Activated naive CD4-positive, alpha-beta T cell (primary cell): ENCODE data around the gene ABCC9.

Experiments used
- DNase-seq, 4 experiments: peaks; one replicate each; lab custom pipeline; 2025; lab: John Stamatoyannopoulos, UW

ABCC9 gene

DNA sequence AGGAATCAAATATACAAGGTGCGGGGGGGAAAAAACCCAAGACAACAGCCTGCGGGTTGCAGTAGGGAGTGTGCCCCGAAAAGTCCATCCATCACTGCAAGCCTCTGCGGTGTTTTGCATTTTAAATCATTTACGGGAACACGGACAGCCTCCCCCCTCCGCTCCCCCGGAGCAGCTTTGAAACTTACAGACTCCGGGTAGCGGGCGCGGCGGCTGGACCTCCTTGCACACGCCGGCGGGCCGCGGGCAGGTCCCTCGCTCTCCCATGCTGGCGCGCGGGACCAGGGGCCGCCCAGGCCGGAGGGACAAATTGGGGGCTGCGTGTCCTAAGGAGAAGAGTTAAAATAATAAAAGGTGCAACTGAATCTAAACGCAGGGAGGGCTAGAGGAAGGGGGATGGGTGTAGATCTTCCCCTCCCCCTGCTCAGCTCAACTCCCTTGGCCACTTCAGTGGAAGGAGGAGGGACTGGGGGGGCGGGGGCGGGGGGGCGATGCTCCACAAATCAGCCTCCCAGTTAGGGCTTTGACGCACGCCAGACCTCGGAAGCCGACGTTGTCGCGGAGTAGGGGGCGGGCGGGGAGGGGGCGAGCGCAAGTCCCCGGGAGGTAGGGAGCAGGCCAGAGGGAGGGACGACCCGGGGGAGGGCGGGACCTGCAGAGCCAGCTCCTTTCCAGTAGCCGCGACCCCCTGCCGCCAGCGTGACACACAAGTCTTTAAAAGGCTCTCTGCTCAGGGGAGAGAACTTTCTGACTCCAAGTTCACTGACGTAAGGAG lies 166.7 kb downstream of the ABCC9 start, which contains the start of gene KCNJ8:
Gene KCNJ8 (minus strand): TSS at position 349 of the 775 bp plus-strand sequence. CDS start 1,090 bp downstream, outside the sequence.
- no peak for DNase-seq

DNA sequence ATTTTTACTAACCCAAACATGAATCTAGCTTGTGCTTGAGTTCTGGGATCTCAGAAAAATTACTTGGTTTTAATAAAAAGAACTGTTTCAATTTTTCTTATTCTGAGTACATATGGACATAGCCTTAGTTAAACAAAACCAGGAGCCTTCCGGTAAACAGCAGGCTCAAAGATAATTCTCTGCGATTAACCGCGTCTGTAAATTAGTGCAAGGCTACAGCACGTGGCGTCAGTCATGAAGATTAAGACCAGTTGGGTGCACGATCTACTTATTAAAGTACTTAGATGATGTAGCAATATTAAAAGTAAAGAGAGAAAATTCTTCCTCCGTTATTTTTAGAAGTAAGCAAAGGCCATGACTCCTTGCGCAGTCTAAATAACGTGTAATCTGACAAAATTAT lies 167.4 kb downstream of the ABCC9 start:
- no peak for DNase-seq

DNA sequence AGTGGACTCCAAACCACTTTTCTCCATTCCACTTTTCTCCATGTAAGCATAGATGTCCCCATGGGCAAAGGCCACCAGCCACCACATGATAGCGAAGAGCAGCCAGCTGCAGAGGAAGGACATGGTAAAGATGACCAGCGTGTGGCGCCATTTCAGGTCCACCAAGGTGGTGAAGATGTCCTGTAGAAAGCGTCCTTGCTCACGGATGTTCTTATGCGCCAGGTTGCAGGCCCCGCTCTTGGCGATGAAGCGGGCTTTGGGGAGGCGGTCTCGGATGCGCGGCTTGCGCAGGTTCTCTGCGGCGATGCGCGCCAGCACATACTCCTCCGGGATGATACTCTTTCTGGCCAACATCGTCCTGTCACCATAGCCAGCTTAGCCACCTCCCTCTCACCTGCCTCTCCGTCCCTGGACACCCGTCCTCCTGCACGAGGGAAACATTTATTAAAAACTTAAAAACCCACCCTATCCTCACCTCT lies 167.9 kb downstream of the ABCC9 start:
- no peak for DNase-seq

DNA sequence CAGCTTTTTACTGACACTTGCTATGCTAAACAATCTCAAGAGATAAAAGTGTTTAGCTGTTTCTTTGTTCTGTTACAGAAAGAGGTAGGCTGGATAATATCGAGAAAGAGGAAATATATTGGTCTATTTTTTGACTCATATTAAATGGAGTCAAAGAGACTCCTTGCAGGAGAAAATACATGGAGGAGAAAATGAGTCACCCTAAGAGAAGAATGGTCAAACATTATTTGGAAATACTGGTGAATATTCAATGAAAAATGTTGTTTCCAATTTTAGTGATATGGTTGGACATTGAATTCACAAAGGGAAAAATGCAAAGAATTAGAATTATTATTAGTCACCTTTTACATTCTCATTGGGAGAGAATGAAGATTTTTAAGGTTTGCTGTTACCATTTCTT lies 169.9 kb downstream of the ABCC9 start:
- DNase-seq = no peak

DNA sequence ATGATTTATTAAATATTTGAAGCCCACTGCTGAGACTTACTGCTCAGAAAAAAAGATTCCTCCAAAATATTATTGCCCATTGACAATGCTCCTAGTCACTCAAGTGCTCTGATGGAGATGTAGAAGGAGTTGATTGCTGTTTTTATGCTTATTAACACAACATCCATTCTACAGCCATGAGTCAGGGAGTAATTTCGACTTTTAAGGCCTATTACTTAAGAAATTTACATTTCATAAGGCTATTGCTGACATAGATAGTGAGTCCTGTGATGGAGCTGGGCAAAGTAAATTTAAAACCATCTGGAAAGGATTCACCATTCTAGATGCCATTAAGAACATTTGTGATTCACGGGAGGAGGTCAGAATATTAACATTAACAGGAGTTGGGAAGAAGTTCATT lies 171.9 kb downstream of the ABCC9 start:
- DNase-seq = no peak

DNA sequence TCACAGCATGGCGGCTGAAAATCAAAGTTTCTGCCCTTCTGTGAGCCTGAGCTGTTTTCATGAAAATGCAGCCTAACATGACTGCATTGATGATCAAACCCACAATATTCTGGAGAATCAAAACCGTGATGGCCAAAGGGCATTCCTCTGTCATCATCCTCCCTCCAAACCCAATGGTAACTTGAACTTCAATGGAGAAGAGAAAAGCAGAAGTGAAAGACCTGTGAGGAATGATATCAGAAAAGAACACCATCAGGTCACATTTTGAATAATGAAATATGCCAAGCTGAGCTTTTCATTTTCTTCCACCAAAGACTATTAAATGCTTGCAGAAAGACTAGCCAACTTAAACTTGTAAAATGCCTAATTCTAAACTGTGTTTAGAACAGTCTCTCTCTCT lies 174.8 kb downstream of the ABCC9 start:
- no peak for DNase-seq

DNA sequence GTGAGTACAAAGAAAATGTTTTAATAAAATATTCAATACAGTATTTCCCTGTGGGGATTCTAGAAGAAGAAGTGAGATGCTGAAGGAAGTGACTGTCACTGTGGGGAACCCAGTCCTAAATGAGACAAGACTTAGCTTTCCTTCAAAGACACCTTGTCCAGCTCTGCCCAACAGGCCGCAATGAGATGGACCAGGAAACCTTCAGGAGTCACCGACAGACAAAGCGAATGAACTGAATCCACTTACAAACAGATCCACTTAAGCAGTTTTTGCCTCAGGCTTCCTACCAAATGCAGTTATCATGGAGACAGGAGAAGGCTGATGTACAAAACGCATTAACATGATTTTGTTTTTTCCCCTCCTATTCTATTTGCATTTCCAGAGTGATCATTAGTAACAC lies 176.3 kb downstream of the ABCC9 start:
- DNase-seq = no peak

DNA sequence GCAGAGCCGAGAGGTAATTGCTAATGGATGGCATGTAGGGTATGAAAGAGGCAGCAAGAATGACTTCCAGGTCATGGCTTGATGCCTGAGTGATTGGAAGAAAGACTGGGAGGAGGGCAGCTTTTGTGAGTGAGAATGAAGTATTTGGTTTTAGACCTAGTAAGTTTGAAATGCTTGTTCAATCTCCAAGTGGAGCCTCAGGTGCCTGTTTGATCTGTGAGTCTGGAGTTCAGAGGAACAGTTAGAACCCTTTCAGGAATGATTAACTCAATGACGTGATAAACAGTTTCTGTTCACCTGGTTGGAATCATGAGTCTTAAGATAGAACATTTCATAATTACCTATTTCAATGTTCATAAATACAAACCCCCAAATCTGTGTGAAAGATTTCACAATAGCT lies 177.2 kb downstream of the ABCC9 start:
- no peak for DNase-seq

DNA sequence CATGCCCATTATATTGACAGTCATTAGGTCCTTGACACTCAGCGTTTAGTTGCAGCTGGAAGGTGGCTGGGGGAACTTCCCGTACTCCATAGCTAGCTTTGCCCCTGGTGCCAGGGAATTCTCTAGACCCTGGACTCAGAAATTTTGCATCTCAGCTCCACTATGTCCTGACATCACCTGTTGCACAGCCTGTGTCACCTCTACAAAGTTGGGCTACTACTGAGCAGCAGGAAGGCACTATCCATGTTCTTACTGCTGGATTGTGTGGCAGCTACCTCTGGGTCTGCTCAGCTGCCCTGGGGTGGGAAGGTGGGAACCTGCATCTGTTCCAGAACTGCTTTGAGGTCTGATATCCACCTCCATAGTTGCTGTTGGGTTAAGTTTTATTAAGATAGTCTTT lies 177.7 kb downstream of the ABCC9 start:
- no peak for DNase-seq

DNA sequence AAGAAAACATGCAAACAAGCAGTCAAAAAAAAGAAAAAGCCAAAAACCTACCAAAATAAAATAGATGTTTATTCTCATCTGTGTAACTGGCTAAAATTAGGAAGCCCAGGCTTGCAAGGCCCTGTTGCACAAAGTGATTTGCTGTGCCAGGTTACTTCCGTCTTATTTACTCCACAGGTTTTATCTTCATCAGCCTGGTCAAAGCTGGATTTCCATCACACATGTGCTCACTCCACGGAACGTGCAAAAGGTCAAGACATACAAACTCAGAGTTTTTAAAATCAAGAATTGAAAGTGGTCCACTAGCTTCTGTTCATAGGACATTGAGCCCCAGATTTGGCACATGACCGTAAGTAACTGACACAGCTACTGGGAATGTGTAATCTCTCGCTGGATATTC lies 181.5 kb downstream of the ABCC9 start:
- no peak for DNase-seq

DNA sequence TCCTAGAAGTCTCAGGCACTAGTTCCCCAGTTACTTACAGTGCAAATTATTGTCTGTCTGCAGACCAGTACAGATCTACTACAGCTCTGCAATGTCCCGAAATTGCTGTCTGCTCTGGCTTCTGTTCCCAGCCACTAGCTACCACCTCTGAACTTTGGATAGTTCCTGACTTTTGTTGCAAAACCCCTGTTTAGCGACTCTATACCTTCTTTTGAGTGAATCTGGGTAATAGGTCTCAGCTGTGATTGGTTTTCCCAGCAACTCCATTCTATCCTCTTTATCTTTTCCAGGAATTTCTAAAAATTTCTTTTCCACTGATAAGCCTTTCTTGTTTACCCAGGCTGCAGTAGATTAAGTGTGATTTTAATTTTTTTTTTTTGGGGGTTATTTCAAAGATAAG lies 183.5 kb downstream of the ABCC9 start:
- DNase-seq = no peak

DNA sequence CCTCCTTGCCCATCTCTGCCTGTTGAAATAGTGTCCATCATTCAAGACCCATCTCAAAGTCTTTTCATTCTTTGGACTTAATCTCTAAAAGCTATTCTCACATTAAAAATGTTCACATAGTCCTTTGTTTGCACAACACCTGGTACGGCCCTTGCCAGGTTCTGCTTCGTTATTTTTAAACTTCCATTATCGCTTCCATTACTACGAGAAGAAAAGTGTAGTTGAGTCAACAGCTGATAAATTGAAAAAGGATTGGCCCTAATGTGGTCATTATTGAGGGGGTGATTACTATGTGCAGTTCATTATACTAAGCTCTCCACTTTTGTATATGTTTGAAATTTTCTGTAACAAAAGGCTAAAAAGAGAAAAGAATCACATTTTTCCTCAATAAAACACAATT lies 184.5 kb downstream of the ABCC9 start:
- no peak for DNase-seq

DNA sequence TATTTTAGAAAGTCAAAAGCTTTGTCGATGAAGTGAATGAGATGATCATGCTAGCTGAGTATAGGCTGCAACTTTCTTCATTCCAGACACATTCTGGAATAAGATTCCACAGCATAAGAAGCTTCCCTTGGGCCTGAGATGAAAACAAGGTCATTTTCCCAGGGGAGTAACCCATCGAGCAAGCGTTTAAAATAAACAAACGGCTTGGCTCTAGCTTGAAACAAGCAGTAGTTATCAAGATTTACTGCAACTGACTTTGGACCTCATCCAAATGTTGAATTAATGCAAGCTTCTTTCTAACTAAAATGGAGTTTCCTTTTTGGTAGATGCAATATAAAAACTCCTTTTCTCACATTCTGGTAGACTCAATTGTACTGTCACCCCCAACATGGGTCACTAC lies 189.7 kb downstream of the ABCC9 start:
- DNase-seq = no peak
